NCI-H1930 (cell line): ENCODE measurements around the gene CCDC102A.
A peak's percentile ranks its signal among the peaks of the same experiment; 100 is the strongest.
"Not testable (repeated sequence)": the region's sequence is repeated elsewhere in the genome, so short reads cannot be mapped to it uniquely, and the experiment has no call there.

Source experiments
- DNase-seq, 2 experiments: peaks; one replicate each; lab custom pipeline; 2025; lab: John Stamatoyannopoulos, UW

CCDC102A gene

DNA sequence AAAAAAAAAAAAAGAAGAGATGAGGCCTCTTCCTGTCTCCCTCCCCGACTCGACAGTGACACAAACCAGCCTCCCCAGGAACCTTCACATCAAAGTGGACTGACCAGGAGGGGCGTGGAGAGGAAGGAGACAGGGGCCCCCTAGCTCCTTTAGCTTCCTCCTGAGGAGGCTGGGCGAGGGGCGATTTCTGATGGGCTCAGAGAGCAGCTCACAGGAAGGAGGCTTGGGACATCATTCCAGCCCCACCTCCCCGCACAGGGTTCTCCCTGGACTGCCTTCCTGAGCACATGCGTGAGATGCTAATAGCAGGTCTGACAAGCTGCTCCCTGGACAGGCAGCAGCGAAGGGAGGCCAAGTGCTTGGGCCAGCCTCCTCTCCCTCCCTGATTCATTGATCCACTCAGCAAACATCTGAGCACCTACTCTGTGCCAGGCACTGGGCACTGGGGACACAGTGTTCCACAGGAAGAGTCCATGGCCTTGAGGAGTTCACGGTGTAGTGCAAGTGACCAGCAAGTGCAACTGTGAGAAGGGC, 35.7 kb downstream of the CCDC102A start:
- DNase-seq, result no peak

DNA sequence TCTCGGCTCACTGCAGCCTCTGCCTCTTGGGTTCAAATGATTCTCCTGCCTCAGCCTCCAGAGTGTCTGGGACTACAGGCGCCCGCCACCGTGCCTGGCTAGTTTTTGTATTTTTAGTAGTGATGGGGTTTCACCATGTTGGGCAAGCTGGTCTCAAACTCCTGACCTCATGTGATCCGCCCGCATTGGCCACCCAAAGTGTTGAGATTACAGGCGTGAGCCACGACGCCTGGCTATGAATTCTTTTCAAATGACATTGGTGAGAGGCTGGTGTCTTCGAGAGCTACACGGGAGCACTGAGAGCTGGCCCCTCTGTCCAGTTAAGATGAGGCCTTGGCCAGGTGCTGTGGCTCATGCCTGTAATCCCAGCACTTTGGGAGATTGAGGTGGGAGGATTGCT, 36.4 kb downstream of the CCDC102A start:
- not testable (repeated sequence) for DNase-seq

DNA sequence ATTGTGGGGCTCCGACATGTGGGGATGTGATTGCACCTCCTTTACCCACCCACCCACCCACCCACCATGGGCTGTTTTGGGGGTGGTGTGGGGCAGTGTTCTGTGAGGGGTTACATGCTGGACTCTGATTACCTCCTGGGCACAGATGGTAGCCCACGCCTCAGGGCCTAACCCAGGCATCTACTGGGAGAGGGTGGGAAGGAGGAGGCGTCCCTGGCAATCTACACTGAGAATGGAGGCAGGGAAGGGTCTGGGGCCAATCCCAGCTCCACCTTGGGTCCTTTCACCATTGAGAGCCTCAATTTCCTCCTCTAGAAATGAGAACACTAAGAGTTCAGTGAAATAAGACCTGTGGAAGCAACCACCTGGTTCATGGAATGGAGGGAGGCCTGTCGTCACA, 38.3 kb downstream of the CCDC102A start:
- DNase-seq, result no peak

DNA sequence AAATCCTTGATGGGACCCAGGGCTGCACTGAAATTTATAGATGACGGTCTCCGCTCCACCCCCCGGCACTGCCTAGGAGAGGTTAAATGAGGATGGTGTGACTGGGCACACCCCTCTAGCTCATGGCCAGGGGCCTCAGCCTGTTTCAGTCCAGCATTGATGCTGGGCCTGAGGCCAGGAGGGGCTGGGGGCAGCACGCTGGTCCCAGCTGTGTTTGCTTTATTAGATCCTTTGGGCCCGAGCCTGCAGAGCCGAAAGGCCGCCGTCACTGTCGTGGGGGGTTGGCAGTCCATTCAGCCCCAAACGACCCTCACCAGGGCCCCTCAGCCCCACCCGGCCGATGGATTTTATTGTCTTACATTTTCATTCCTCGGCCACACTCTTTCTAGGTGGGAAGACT, 39.2 kb downstream of the CCDC102A start:
- no peak for DNase-seq

DNA sequence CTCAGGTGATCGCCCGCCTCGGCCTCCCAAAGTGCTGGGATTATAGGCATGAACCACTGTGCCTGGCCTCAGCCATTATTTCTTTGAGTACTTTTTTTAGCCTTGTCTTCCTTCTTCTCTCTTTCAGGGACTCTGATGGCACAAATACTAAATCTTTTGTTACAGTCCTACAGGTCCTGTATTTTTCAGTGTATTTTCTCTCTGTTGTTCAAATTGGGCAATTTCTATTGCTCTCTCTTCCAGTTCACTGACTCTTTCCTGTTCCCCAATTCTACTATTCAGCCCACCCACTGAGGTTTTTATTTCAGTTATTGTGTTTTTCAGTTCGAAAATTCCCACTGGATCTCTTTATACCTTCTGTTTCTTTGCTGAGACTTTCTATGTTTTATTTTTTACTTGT, 42.6 kb downstream of the CCDC102A start:
- no peak for DNase-seq

DNA sequence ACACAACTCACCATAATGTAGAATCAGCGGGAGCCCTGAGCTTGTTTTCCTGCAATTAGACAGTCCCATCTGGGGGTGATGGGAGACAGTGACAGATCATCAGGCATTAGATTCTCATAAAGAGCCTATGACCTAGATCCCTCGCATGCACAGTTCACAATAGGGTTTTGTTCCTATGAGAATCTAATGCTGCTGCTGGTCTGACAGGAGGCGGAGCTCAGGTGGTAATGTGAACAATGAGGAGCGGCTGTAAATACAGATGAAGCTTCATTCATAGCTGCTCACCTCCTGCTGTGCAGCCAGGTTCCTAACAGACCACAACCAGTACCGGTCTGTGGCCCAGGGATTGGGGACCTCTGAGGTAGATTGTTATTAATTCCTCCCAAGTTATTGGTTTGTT, 47.1 kb downstream of the CCDC102A start:
- DNase-seq, result no peak

DNA sequence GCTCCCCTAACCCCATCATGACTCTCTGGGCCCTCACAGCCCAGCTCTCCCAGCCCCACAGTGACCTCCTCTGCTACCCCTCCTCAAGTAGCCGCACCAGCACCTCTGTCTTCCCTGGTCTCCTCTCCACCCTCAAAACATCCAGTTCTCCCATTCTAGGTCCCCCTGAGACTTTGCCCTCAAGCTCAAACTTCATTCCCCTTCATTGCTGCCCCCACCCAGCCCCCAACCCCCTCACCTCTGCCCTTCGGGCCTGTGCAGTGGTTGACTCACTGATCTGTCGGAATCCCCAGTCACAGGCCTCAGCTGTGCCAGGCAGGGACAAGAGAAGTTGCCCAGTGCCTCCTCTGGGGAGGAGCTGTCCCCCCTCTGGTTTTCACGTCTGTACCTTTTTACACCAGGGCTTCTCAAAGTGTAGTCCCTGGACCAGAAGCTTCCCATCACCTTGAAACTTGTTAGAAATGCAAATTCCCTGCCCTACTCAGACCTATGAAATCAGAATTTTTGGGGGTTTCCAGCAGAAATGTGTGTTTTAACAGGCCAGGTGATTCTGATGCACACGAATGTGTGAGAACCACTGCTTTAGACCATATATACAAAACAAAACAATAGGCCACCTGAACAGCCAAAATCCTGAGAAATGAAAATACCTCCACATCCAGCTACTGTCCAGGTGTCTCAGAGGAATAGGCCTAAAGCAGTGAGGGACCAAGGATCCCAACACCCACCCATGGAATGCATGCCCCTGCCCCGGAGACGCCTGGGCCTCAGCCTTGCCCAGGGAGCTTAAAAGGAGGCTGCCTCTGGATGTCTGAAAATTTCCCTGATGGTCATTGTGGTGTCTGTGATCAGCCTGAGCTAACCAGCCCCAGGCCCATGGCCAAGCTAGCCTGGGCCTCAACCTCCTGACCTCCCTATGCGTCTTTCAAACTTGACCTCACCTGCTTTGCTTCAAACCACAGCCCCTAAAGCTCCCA, 49.2 kb downstream of the CCDC102A start:
- DNase-seq, result no peak

DNA sequence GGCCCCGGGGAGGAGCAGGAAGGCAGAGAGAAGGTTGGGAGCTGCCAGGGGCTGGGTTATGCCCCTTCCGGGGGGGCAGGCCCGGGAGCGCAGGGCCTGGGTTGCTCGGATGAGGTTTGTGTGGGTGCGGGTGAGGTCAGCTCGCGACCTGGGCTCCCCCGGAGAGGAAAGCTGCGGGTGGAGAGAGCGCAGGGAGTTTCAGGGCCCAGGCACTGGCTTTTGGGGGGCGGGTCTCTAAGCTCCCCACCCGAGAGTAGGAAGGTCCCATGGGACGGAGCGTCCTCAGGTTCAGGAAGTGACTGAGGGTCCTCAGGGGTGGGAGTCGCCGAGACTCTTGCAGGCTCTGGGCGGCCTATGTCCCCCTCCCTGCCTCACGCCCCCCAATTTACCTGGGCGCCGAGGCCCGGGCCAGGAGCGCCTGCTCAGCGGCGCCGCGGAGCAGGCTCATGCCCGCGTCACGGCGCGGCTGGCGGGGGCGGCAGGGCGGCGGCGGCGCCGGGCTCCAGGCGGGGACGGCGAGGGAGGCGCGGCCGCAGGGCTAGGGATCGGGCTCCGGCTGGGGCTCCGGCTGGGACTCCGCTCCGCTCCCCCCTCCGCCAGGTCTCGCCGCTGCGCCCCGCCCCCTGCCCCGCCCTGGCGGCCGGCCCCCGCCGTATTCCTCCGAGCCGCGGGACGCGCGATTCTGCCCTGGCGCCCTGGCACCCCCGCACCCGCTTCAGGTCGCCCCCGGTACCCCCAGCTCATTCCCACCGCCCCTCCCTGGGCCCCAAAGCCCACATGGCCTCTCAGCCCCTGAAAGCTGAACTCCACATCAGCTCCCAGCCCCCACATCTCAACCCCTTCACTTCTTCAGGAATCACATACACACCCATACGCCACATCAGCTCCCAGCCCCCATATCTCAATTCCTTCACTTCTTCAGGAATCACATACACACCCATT, 50.2 kb downstream of the CCDC102A start, which contains the start of gene DOK4:
Gene DOK4, minus strand, starts transcription at position 578 of the 942 bp plus-strand sequence. CDS start 6,986 bp downstream, outside the sequence.
- peak; percentile 9 to 39 for DNase-seq

DNA sequence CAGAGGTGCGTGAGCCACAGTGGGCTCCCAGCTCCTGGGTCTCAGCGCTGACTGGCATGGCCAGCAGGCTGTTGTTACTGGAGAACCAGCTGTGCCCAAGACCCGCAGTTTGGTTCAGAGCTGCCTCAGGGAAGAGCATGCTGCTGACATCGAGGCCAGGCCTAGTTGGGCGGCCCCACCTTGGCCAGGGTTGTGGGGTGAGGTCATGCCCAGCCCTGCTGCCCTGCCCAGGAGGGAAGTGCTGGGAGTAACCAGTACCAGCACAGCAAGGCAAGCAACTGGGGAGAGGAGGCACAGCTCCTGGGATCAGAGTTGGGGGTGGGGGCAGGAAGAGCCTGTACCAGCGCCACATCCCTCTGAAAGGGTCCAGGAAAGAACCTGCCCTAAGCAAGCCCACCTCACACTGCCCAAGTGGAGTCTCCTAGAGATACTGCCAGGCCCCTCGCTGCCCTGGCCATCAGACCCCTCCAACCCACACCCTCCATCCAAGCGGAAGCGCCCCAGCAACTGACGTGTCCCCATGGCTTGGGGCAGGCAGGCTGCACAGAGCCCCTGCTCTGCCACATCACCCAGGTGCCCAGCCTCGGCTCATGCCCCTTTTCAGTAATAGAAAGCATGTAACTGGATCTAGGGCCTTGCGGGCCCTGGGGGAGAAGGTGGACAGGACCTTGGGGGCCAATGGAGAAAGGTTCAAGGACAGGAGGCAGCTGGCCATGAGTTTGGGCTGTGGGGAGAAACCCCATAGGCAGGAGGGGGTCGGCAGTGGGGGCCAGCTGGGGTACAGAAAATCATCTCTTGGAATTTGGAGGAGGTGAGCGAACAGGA, 51.1 kb downstream of the CCDC102A start:
- no peak for DNase-seq

DNA sequence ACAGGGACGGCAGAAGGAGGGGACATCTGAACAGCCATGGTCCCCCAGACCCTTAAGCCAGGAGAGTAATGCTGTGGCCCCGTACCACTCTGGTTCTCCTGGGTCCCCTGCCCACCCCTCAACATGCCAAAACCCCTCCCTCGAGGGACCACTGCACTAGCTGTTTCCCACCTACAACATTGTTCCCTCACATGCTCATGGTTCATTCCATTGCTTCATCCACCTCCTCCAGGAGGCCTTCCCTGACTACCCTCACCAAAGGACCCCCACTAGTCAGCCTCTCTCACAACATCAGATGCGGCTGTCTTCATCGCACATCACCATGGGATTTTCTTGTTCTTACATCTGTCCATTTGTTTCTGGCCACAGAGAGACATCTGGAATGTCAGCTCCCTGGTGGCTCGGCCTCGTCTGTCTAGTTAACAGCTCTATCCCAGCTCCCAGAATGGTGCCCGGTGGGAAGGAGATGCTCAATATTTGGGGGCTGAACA, 51.8 kb downstream of the CCDC102A start:
- DNase-seq, result no peak

DNA sequence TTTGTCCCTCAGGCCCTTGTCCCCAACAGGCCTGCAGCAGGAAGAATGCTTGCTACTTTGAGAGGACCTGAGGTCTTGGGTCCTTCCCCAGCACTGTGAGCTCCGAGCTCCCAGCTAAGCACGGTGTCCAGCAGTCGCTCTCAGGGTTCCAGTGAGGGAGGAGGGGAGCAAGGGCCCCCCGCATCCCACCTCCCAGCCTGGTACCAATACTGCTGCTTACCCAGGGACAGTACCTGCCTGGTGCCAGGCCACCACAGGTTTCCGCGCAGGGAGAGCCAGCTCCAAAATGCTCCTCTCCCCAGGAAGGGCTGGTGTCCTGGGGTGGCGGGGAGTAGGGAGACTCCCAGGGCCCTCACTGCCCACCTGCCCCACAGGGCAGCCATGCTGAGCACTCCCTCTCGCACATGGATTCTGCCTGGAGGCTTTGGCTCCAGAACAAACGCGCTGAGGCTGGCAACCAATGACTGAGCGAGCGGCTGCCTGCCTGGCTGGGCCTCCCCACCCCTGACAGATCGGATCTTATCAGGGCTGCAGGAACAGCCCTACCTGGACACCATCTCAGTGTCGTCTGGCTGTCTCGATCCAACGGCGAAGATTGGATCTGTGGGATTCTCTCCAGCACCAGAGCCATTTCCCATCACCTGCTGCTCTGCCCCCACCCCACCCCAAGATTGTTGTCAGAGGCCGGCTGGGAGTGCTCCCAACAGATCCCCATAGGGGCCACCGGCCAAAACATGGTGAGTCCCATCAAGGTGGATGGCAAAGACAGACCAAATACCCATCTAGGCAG, 52.5 kb downstream of the CCDC102A start:
- DNase-seq, result no peak

DNA sequence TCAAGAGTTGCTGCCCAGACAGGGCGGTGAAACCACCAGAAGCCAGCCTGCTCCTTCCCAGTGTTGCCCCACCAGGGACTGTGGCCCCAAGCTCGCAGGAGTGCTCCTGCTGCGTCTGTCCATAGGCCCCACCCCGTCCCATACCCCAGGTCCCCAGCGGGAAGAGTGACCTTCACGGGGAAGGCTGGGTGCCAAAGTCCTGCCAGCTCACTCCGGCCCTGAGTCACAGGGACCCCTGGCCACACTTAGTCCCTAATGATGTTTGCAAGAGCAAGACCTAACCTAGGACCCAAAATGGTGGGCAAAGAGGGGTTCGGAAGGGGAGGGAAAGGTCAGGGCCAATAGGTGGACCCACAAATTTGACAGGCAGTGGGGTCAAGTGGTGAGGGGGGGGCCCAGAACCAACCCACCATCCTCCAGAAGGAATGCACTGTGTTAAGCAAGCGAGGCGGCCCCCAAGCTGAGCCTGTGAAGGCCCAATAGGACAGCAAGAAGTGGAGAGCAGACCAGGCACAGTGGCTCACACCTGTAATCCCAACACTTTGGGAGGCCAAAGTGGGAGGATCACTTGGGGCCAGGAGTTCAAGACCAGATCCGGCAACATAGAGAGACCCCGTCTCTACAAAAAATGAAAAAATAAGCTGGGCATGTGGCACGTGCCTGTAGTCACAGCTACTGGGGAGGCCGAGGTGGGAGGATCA, 53.4 kb downstream of the CCDC102A start:
- DNase-seq, result no peak

DNA sequence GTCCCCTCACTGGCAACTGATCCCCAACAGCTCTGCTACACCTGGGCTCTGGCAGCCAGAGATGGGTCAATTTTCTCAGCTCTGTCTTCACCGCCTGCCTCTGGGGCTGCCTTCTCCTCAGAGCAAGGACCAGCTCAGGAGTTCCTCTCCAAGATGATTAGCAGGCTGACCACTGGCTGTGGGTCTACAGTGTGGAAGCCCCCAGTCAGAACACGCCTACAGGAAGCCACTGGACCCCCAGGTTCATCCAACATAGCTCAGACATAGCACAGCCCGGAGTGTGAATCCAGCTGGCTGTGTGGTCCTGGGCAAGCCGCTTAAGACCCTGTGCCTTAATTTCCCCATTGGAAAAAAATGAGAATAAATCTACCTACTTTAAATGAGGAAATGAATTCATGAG, 55.0 kb downstream of the CCDC102A start:
- DNase-seq, result no peak

DNA sequence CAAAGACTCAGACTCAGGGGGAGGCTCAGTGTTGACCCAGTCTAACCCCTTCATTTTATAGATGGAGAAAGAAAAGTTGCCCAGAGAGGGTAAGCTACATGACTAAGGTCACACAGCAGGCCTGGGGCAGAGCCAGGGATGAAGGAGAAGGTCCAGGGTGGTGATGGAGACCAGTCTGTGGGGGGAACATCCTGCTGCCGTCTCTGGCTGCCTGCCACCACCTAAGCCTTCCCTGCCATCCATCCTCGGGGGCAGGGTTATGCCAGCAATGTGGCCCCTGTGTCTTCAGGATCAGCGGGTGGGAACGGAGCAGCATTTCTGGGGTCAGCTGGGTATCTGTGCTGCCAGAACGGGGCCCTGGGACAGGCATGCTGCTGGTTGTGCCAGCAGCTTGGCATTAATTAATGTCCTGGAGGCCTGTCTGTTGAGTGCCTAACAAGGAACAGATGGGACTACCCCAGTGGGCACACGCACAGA, 55.6 kb downstream of the CCDC102A start:
- DNase-seq, result no peak

DNA sequence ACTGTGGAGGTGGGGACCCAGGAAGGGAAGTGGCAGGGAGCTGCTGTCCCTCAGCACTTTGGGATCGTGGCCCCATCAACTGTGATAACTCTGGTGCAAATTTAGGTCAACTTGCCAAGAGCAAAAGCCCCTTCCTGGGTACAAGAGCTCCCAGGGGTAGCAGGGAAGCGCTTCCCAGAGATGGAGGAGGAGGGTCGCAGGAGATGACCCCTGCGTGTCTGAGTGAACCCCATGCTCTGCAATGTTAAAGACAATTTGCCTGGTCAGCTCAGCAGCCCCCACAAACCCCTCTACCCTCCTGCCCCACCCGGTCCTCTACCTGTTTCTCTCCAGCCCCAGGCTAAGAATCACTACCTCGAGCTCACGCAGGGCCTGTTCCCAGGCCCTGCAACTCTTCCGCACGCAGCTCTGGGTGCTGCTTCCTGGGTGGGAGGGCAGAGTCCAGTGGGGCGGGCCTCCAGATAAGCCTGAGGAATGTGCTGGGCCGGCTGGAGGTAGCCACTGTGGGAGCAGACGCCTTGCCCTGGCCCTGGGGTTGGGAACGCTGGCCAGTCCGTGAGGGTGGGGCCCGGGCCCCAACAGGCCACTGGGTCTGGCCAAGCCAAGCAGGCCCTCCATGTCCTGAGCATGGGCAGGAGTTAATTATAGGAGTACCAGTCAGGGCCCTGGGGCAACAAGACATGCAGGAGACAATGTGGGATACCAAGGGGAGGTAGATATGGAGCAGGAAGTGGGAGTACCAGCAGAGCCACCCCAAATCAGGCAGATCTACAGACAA, 56.2 kb downstream of the CCDC102A start:
- DNase-seq, result no peak

DNA sequence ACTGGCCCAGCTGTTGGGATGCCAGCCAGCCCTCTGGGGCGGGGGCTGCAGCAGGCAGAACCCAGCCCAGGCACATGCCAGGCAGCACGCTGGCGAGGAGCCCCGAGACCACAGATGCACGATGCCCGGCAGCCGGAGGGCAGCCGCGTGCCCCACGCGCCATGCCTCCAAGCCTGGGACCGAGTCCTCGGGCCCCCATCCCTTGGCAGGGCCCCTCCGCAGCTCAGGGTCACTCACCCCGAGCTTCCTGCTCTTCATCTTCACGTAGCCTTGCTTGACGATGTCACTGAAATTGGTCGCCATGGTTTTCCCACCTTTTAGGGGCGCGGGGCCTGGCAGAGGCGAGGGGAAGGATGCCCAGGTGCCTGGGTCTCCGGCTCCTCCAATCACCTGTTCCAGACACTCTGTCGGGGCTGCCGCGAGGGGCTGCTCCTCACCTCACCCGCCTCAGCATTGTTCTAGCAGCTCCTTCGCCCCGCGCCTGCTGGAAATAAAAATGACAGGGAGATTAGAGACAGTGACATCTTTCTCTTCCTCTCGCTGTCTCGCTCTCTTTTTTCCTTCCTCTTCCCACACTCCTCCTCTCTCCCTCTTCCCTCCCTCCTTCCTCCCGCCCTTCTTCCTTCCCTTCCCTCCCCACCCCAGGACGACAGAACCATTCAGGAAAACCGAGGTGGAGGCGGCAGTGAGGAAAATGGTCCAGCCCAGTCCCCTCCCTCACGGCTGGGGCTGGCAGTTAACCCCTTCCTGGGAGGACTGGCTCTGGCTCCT, 57.0 kb downstream of the CCDC102A start:
- no peak for DNase-seq

DNA sequence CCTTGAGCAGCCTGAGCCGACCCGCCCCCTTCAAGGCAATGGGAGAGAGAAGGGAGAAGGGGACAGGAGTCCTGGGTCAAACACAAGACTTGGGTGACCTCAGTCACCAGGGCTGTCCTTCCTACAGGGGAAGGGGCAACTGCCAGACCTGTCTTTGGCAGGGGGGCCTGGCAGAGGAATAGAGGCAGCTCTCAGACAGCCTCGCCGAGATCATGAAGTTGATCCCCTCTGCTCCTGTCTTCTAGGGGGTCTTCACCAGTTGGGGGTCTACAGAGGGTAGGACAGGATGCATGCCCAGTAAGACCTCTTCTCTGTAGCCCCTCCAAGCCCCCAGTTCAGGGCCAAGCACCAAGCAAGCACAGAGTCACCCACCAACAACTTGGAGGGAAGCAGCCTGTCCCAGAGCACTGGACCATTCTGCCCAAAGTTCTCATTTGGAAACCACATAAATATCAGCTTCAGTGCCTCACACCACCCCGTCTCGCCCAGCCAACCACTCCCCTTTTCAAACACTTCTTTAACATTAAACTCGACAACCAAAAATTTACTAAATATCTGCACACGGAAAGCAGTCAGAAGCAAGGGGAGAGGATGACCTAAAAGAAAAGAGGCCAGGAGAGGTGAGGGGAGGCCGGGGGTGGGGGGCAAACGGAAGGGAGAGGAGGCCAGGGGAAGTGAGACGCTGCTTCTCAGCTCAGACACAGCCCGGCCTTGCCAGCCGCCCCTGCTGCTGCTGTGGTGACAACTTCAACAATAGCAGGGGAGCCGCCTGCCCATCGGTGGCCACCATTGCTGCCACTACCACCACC, 57.8 kb downstream of the CCDC102A start:
- no peak for DNase-seq
